Measurements from ENCODE around the gene CTDSP1.

Gene CTDSP1

GRCh38 chr2:218383892-218384519 lies 15.7 kb upstream of the CTDSP1 start:
- no peak for DNase-seq

DNA sequence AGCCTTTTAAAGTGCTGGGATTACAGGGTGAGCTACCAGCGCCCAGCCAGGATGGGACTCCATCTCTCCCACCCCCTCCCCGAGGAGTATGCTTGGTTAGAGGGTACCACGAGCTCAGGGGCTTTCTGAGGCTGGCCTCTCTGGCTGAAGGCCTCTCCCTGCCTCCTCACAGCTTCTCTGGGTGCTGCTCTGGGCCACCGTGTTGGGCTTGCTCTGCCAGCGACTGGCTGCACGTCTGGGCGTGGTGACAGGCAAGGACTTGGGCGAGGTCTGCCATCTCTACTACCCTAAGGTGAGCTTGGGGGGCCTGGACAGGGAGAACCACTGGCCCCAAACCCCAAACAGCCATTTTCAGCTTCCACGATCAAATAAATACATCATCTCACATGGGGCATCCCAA lies 14.7 kb upstream of the CTDSP1 start:
- DNase-seq: no peak

GRCh38 chr2:218386505-218387368 lies 12.9 kb upstream of the CTDSP1 start:
- DNase-seq: no peak

DNA sequence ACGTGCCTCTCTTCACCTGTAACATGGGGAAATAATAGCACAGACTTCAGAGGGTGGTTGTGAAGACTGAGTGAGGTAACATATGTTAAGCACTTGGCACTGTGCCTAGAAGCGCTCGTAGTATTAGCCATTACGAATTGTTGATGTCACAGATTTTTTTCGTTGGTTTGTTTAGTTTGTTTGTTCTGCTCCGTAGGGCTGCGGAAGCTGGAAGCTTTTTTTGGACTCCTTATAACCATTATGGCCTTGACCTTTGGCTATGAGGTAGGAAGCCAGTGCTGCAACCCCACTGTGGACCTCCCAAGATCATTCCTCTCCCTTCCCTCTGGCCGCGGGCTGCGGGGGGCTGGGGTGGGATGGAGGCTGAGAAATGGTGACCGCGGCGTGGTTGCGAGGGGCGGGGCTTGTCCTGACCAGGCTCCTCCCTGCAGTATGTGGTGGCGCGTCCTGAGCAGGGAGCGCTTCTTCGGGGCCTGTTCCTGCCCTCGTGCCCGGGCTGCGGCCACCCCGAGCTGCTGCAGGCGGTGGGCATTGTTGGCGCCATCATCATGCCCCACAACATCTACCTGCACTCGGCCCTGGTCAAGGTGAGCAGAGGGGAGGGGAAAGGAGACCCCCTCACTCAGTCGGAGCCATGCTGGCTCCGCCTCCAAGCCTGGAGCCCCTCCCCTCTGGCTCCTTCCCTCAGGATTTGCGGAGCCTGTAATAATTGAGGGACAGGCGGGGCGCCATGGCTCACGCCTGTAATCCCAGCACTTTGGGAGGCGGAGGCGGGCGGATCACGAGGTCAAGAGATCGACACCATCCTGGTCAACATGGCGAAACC lies 12.1 kb upstream of the CTDSP1 start:
- peak; percentile 77 for DNase-seq

- no peak for DNase-seq
Observed at GRCh38 chr2:218389333-218390150, 10.1 kb upstream of the CTDSP1 start.

- no peak for DNase-seq
Observed at GRCh38 chr2:218391202-218391601, 8.5 kb upstream of the CTDSP1 start.

DNA sequence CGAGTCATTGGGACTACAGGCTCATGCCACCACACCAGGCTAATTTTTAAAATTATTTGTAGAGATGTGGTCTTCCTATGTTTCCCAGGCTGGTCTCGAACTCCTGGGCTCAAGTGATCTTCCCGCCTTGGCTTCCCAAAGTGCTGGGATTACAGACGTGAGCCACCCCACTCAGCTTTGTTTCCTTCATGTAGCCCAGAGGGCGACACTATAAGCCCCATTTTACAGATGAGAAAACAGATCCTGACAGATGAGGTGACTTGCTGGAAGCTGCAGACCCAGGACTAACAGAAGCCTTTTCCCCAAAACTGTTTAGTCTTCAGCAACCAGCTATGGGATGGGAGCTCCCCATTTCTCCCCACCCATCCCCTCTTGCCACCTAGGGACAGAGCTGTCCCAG lies 7.2 kb upstream of the CTDSP1 start:
- no peak for DNase-seq

- DNase-seq: no peak
Observed at GRCh38 chr2:218392891-218393462, 6.7 kb upstream of the CTDSP1 start.

GRCh38 chr2:218393750-218394290 lies 5.8 kb upstream of the CTDSP1 start:
- no peak for DNase-seq

DNA sequence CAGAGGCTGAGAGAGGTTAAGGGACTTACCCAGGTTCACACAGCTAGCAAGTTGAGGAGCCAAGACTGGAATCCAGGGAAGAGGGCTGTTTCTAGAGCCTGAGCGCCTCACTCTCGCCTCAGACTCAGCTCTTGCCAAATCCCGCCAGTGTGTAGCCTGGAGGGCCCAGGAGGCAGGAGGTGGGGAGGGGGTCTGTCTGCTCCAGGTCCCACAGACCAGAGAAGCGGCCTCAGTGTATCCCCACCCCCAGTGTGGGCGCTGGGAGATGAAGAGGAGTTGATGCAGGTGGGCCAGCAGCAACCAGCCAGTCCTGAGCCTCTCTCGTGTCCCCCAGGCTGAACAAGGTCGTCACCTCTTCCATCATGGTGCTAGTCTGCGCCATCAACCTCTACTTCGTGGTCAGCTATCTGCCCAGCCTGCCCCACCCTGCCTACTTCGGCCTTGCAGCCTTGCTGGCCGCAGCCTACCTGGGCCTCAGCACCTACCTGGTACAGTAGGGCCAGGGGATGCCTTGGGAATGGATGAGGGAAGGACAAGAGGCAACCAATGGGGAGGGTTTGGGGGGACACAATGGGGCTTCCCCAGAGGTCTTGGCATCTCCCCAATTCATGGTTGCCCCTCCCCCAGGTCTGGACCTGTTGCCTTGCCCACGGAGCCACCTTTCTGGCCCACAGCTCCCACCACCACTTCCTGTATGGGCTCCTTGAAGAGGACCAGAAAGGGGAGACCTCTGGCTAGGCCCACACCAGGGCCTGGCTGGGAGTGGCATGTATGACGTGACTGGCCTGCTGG lies 5.2 kb upstream of the CTDSP1 start:
- DNase-seq: no peak

DNA sequence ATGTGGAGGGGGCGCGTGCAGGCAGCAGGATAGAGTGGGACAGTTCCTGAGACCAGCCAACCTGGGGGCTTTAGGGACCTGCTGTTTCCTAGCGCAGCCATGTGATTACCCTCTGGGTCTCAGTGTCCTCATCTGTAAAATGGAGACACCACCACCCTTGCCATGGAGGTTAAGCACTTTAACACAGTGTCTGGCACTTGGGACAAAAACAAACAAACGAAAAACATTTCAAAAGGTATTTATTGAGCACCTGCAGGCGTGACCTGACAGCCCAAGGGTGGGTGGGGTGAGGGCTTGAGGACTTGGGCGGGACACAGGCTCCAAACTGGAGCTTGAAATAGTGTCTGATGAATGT lies 4.6 kb upstream of the CTDSP1 start:
- DNase-seq: no peak

DNA sequence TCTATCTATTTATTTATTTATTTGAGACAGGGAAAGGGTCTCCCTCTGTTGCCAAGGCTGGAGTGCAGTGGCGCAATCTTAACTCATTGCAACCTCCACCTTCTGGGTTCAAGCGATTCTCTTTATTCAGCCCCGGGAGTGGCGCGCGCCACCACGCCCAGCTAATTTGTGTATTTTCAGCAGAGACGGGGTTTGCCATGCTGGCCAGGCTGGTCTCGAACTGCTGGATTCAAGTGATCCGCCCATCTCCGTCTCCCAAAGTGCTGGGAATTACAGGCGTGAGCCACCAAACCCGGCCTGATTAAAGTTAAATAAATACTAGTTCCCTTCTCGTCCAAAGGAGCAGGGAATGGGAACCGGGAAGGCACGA lies 4.2 kb upstream of the CTDSP1 start:
- no peak for DNase-seq

- DNase-seq: peak; percentile 92
Observed at GRCh38 chr2:218395826-218396687, 3.6 kb upstream of the CTDSP1 start.

GRCh38 chr2:218396688-218397462 lies 2.8 kb upstream of the CTDSP1 start:
- peak; percentile 33 for DNase-seq

DNA sequence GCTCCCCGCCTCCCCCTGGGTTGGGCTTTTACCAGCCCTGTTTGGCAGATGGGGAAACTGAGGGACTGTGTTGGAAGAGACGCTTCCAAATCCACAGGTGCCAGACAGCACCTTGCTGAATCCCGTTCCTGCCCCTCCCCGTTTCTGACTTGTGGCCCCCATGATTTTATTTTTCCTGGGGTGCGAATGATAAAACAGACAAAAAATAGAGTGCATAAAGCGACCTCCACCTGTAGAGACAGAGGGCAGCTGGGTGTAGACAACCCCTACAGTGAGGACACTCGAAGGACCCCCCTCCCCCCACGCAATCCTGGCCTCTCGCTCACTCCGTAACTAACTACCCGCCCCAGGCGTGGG lies 2.2 kb upstream of the CTDSP1 start:
- DNase-seq: no peak

DNA sequence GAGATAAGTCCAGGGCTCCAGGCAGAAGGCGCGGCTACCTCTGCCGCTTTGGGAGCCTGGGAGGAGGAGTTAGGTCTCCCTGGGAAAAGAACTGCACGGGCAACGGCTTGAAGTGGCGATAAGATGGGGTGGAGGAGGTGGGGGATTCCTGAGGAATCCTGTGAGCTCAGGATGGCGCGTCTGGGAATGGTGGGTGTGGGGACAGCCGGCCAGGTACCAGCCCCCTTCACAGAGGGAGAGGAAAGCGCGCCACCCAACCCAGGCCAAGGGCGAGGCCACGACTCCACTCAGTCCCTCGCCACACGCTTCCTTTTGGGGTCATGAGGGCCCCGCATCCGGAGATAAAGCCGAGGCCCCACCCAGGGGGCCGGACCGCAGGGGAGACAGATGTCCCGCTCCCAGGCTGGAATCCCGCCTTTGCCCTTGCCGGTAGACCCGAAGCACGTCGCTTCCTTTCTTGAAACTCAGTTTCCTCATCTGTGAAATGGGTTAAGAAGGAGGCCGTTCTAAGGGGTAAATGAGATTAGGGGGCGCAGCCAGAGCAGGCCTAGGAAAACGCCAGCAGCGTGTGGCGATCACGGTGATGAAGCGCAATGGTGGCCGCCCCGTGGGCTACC lies 1.7 kb upstream of the CTDSP1 start:
- peak; percentile 48 for DNase-seq

DNA sequence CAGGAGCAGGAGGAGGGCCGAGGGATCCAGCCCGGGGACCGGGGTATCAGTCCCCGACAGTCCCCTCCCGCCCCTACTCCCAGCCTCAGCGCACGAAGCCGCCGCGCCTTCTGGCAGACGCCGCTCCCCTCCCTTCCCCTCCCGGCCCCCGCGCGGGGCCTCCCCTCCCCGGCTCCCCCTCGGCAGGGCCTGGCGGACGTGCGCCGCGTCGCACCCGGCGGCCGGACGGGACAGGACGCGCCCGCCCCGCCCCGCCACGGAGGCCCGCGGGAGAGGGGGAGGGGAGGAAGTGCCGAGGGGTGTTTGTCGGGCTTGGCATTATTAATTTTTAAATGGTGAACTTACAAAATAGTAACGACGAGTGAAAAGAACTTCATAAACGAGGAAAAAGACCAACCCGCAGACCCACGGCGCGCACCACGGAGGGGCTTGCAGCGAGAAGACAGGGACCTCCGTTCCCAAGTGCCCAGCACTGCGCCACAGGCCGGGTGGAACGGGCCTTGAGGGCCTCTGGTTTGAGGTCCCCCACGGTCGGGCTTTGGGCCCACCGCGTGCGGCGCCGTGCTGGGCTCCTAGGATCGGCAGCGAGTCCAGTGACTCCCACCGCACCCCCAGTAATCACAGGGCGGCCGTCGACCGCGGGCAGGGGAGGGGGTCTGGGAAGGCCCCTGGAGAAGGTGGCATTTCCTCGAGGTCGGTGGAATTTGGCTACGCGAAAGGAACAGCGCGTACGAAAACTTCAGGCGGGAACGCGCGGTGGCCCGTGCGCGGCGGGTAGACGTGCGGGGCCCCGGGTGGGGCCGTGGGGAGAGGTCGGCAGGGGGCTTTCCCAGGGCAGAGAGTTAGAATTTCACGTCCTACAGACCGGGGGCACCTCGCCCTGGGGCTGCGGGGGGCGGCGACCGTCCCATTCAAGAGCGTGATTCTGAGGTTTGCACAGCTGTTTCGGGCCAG lies 954 bp upstream of the CTDSP1 start:
- peak; percentile 22 for DNase-seq
